Measurements from ENCODE around the gene JAG1. TPM values are rescaled to one million over a fixed set of nuclear protein-coding genes. Genes with fewer than 3 reads are reported as not detected.
A peak's percentile ranks its signal among the peaks of the same experiment; 100 is the strongest.

Gene JAG1
- total RNA-seq, 4 donors from 2014 or later: 89.6 to 182 (median 123) TPM

DNA sequence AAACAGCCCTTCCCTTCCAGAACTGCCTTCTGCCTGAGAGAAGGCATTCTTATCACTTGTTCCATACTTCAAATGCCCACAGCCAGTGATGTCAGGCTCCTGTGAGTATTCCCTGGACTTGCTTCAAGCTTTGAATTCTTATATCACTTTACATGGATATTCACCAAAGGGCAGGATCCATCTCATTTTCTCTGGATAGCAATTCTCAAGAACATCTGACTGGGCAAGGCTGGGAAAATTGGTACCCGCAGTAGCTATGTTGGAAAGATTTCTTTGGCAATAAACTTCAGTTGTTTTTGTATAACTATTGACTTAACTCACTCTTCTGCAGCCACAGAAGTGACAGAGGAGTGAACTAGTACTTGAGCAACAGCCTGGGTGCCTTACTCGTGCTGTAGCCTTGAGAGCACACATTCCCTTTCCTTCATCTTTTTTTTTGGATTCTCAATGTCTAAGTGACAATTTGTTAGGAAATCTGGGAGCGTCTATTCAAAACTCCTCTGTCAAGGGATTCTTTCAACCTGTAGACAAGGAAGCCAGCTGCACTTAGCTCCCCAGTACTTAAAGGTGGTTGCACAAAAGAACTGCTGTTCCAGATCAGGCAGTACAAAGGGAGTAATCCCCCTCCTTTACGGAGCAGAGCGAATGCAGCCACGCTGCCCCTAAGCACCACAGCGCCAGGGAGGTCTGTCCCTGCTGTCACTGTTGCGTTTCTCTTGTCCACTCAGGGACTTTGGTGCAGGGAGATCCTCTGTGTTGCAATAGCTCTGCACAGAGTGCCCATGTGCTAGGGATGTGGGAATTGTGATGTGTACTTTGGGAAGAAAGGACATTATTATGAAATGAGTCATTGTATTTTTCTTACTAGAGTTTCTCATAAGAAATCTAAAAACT is 69.6 kb downstream of the JAG1 start:
- intact Hi-C loops (cut with DNase I): no loop called here
- TF ChIP-seq, protein P1, sequence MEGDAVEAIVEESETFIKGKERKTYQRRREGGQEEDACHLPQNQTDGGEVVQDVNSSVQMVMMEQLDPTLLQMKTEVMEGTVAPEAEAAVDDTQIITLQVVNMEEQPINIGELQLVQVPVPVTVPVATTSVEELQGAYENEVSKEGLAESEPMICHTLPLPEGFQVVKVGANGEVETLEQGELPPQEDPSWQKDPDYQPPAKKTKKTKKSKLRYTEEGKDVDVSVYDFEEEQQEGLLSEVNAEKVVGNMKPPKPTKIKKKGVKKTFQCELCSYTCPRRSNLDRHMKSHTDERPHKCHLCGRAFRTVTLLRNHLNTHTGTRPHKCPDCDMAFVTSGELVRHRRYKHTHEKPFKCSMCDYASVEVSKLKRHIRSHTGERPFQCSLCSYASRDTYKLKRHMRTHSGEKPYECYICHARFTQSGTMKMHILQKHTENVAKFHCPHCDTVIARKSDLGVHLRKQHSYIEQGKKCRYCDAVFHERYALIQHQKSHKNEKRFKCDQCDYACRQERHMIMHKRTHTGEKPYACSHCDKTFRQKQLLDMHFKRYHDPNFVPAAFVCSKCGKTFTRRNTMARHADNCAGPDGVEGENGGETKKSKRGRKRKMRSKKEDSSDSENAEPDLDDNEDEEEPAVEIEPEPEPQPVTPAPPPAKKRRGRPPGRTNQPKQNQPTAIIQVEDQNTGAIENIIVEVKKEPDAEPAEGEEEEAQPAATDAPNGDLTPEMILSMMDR (IDR thresholded peaks at IDR 0.05): no peak
- TF ChIP-seq POLR2A (IDR thresholded peaks at IDR 0.05): peak in 1 of 4 donors; percentile 12

DNA sequence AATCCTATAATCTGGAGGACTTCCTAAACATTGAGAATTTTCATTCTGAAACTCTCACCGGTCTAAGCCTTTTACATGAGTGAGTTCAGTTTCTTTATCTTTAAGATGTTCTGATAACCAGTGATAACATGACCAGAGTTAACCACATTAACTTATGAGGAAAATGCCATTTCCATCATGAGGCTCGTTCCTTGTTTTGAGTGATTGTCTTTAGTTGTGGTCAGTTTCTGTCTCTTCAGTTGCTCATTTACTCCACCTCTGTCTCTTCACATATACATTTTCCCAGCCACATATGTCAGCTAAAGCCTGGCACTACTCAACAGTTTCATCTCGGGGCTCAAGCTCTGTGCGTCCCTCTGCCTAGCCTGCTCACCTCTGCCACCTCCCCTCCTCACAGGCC is 70.4 kb downstream of the JAG1 start:
- no peaks in the 10 kb centered on the region for H3K9me3 ChIP-seq
- no peak for DNase-seq
- WGBS, 2 donors: 74 to 85% methylated on average over 4 of the region's 4 CpGs
- H3K27ac ChIP-seq: peak overlapping the region; percentile 46 to 87 (median 65)
- TF ChIP-seq, protein P1 (IDR thresholded peaks at IDR 0.05): no peak
- no peak for TF ChIP-seq POLR2A (IDR thresholded peaks at IDR 0.05)
- no peaks in the 10 kb centered on the region for H3K36me3 ChIP-seq
- peaks cover 6 to 44% (median 21%) of the 10 kb centered on the region in 3 donors for H3K4me1 ChIP-seq
- no peaks in the 10 kb centered on the region for H3K27me3 ChIP-seq
- intact Hi-C loops (cut with DNase I): no loop called here
- H3K4me3 ChIP-seq: no peak overlapping the region

More for the DNA sequence above, 69.6 kb downstream of the JAG1 start:
- H3K4me1 ChIP-seq: peaks cover 4 to 39% (median 22%) of the 10 kb centered on the region in 3 donors
- 58 to 74% methylated on average over 7 to 8 of the region's 8 CpGs for WGBS, 2 donors
- no peak for DNase-seq
- H3K9me3 ChIP-seq: no peaks in the 10 kb centered on the region
- peak overlapping the region in 1 of 4 donors; percentile 5 for H3K4me3 ChIP-seq
- H3K27me3 ChIP-seq: no peaks in the 10 kb centered on the region
- peak overlapping the region; percentile 46 to 87 (median 65) for H3K27ac ChIP-seq
- H3K36me3 ChIP-seq: no peaks in the 10 kb centered on the region

DNA sequence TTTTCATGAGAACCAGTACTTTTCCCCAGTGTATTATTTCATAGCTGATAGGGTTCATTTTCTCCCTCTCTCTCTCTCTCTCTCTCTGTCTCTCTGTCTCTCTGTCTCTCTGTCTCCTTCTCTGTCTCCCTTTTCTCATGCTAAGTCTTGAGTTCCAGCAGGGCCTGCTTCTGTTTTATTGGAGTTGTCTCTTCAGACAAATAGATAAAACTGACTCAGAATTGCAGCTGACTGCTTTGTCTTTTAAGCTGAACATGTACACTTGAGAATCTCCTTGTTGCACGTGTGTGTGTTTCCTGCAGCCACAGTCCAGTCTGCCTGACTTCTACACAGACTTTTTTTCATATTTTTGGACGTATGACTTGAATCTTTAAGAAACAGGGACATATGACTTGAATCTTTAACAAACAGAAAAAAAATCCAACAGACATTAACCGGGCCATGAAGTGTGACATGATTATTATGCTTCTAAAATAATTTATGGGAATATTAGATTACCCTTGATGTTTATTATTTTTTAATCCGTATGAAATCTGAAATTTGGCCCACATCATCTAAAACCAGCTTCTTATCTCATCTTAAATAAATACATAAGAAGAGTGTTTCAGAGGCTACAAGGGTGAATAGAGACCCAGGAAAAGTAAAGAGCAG is 71.5 kb downstream of the JAG1 start:
- H3K27me3 ChIP-seq: no peaks in the 10 kb centered on the region
- H3K9me3 ChIP-seq: no peaks in the 10 kb centered on the region
- H3K27ac ChIP-seq: peak overlapping the region in 3 of 4 donors; percentile 20 to 87 (median 25)
- intact Hi-C loops (cut with DNase I): no loop called here
- DNase-seq: no peak
- no peaks in the 10 kb centered on the region for H3K36me3 ChIP-seq
- 64 to 68% methylated on average over 4 of the region's 4 CpGs for WGBS, 2 donors
- no peak overlapping the region for H3K4me3 ChIP-seq
- TF ChIP-seq POLR2A (IDR thresholded peaks at IDR 0.05): no peak
- TF ChIP-seq, protein P1 (IDR thresholded peaks at IDR 0.05): no peak
- H3K4me1 ChIP-seq: peaks cover 11 to 53% (median 31%) of the 10 kb centered on the region in 3 donors

DNA sequence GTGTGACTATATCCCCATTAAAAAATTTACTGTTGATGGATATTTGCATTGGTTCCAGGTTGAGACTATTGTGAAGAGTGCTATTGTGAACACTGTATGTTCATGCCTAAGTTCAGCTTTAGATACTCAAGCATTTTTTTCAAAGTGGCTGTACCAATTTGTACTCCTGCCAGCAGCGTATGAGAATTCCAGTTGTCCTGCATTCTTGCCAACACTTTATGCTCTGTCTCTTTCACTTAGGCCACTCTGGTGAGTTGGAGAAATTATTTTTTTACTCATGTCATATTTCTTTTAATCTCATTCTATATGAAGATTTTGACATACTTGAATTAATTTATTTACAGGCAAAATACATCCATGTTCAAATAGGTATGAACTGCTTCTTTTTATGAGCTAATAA is 76.2 kb downstream of the JAG1 start:
- Histone ChIP-seq H3K36me3 (no peaks in the 10 kb centered on the region), H3K27ac (peak overlapping the region; percentile 75 to 93 (median 90)), H3K4me1 (peaks cover 40 to 77% (median 49%) of the 10 kb centered on the region in 3 donors), H3K4me3 (no peak overlapping the region), H3K9me3 (no peaks in the 10 kb centered on the region), H3K27me3 (no peaks in the 10 kb centered on the region)
- WGBS, 2 donors: 39 to 88% methylated on average over 1 of the region's 1 CpG
- intact Hi-C loops (cut with DNase I): loop anchor here (10.0 kb wide), 1 partner anchor 67 kb away; no protein-coding TSS in a partner anchor
- TF ChIP-seq, protein P1 (IDR thresholded peaks at IDR 0.05): no peak
- TF ChIP-seq POLR2A (IDR thresholded peaks at IDR 0.05): no peak
- DNase-seq: no peak

DNA sequence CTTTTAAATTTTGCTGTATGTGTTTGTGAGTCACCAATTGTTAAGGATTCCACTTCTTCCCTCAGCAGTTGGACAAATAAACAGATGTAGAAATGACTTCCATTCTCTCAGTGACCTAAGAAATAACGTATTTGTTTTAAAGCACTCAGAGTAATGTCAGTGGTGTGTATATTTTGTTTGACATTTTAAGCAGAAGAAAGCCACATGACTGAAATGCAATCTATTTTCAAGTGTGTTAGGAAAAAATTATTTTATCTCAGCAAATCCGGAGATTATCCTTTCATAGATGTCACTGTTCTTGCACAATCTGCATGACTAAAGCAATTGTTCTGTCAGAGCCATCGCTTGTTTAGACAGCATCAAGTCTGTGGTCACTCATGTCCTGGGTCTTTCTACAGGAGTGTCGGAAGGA is 77.1 kb downstream of the JAG1 start:
- peak overlapping the region; percentile 75 to 93 (median 90) for H3K27ac ChIP-seq
- no peak for DNase-seq
- peaks cover 41 to 86% (median 57%) of the 10 kb centered on the region in 3 donors for H3K4me1 ChIP-seq
- H3K4me3 ChIP-seq: no peak overlapping the region
- intact Hi-C loops (cut with DNase I): loop anchor here (10.0 kb wide), 1 partner anchor 68 kb away; no protein-coding TSS in a partner anchor
- no peaks in the 10 kb centered on the region for H3K9me3 ChIP-seq
- 22 to 24% methylated on average over 4 of the region's 4 CpGs for WGBS, 2 donors
- no peaks in the 10 kb centered on the region for H3K36me3 ChIP-seq
- TF ChIP-seq, protein P1 (IDR thresholded peaks at IDR 0.05): no peak
- TF ChIP-seq POLR2A (IDR thresholded peaks at IDR 0.05): no peak
- no peaks in the 10 kb centered on the region for H3K27me3 ChIP-seq
